Mucosa of rectum (tissue), 2 donors: ENCODE data around the gene LRRTM2.
A peak's percentile ranks its signal among the peaks of the same experiment; 100 is the strongest.

Experiments
- H3K27ac ChIP-seq, 2 donors: one replicate each; pipeline ENCODE4 v1.7.0; 2013; ENCODE audit warnings: inconsistent platforms in 2 of 2, low read depth in 2 of 2, low read length in 2 of 2
- H3K27me3 ChIP-seq, 2 donors: one replicate each; pipeline ENCODE4 v1.7.0; 2013; ENCODE audit warnings: low read length in 2 of 2; ENCODE audit not compliant: control insufficient read depth in 2 of 2, insufficient read depth in 2 of 2
- H3K36me3 ChIP-seq, 2 donors: one replicate each; pipeline ENCODE4 v1.7.0; 2013; ENCODE audit warnings: low read length in 2 of 2; ENCODE audit not compliant: control insufficient read depth in 2 of 2, insufficient read depth in 2 of 2
- H3K4me1 ChIP-seq, 2 donors: one replicate each; pipeline ENCODE4 v1.7.0; 2013; ENCODE audit warnings: low read length in 2 of 2, mild to moderate bottlenecking in 1 of 2; ENCODE audit not compliant: control insufficient read depth in 2 of 2, insufficient read depth in 2 of 2
- H3K4me3 ChIP-seq, 2 donors: one replicate each; pipeline ENCODE4 v1.7.0; 2013; ENCODE audit warnings: low read length in 2 of 2
- H3K9ac ChIP-seq, 2 donors: one replicate each; pipeline ENCODE4 v1.7.0; 2013; ENCODE audit warnings: low read length in 2 of 2, low read depth in 1 of 2, mild to moderate bottlenecking in 1 of 2
- H3K9me3 ChIP-seq, 2 donors: one replicate each; pipeline ENCODE4 v1.7.0; 2013; ENCODE audit warnings: low read length in 2 of 2; ENCODE audit not compliant: control insufficient read depth in 2 of 2
- donor health status: healthy.
- donor health status: Normal muscosa, but diverticular disease.

The LRRTM2 gene

GRCh38 chr5:138884554-138884953, 9.4 kb upstream of the LRRTM2 start:
- no peaks in the 10 kb centered on the region for H3K9me3 ChIP-seq
- no peak overlapping the region for H3K9ac ChIP-seq
- no peak overlapping the region for H3K4me3 ChIP-seq
- peaks cover 28 to 29% of the 10 kb centered on the region in 2 donors for H3K36me3 ChIP-seq
- no peak overlapping the region for H3K27ac ChIP-seq
- no peaks in the 10 kb centered on the region for H3K27me3 ChIP-seq
- H3K4me1 ChIP-seq, result no peaks in the 10 kb centered on the region

- Histone ChIP-seq H3K27me3 (no peaks in the 10 kb centered on the region), H3K27ac (no peak overlapping the region), H3K9ac (no peak overlapping the region), H3K4me3 (no peak overlapping the region), H3K36me3 (peaks cover 23 to 24% of the 10 kb centered on the region in 2 donors), H3K4me1 (no peaks in the 10 kb centered on the region), H3K9me3 (no peaks in the 10 kb centered on the region)
Measured at GRCh38 chr5:138884094-138884493, 9.0 kb upstream of the LRRTM2 start.

GRCh38 chr5:138883211-138883610, 8.1 kb upstream of the LRRTM2 start:
- H3K27me3 ChIP-seq, result no peaks in the 10 kb centered on the region
- no peak overlapping the region for H3K27ac ChIP-seq
- no peak overlapping the region for H3K4me3 ChIP-seq
- H3K9ac ChIP-seq, result no peak overlapping the region
- no peaks in the 10 kb centered on the region for H3K4me1 ChIP-seq
- no peaks in the 10 kb centered on the region for H3K9me3 ChIP-seq
- peaks cover 17 to 18% of the 10 kb centered on the region in 2 donors for H3K36me3 ChIP-seq

- Histone ChIP-seq H3K4me1 (no peaks in the 10 kb centered on the region), H3K27me3 (no peaks in the 10 kb centered on the region), H3K4me3 (no peak overlapping the region), H3K9me3 (no peaks in the 10 kb centered on the region), H3K9ac (no peak overlapping the region), H3K27ac (no peak overlapping the region), H3K36me3 (no peaks in the 10 kb centered on the region)
Measured at GRCh38 chr5:138878437-138879235, 3.5 kb upstream of the LRRTM2 start.

GRCh38 chr5:138876811-138877210, 1.7 kb upstream of the LRRTM2 start:
- H3K27me3 ChIP-seq, result no peaks in the 10 kb centered on the region
- H3K9me3 ChIP-seq, result no peaks in the 10 kb centered on the region
- no peaks in the 10 kb centered on the region for H3K4me1 ChIP-seq
- H3K27ac ChIP-seq, result no peak overlapping the region
- no peak overlapping the region for H3K4me3 ChIP-seq
- H3K36me3 ChIP-seq, result no peaks in the 10 kb centered on the region
- no peak overlapping the region for H3K9ac ChIP-seq

- Histone ChIP-seq H3K9me3 (no peaks in the 10 kb centered on the region), H3K4me3 (no peak overlapping the region), H3K27ac (no peak overlapping the region), H3K27me3 (no peaks in the 10 kb centered on the region), H3K36me3 (no peaks in the 10 kb centered on the region), H3K4me1 (no peaks in the 10 kb centered on the region), H3K9ac (no peak overlapping the region)
Measured at GRCh38 chr5:138875946-138876345, 811 bp upstream of the LRRTM2 start.

GRCh38 chr5:138875552-138875875, 379 bp upstream of the LRRTM2 start:
- no peaks in the 10 kb centered on the region for H3K9me3 ChIP-seq
- no peaks in the 10 kb centered on the region for H3K4me1 ChIP-seq
- no peak overlapping the region for H3K9ac ChIP-seq
- H3K4me3 ChIP-seq, result peak overlapping the region in 1 of 2 donors; percentile 23
- H3K27me3 ChIP-seq, result no peaks in the 10 kb centered on the region
- H3K36me3 ChIP-seq, result no peaks in the 10 kb centered on the region
- H3K27ac ChIP-seq, result no peak overlapping the region

- Histone ChIP-seq H3K27ac (no peak overlapping the region), H3K4me1 (no peaks in the 10 kb centered on the region), H3K9ac (no peak overlapping the region), H3K9me3 (no peaks in the 10 kb centered on the region), H3K36me3 (no peaks in the 10 kb centered on the region), H3K4me3 (no peak overlapping the region), H3K27me3 (no peaks in the 10 kb centered on the region)
Measured at GRCh38 chr5:138874241-138874640, 894 bp downstream of the LRRTM2 start.

- Histone ChIP-seq H3K9me3 (no peaks in the 10 kb centered on the region), H3K9ac (no peak overlapping the region), H3K36me3 (no peaks in the 10 kb centered on the region), H3K27ac (no peak overlapping the region), H3K4me1 (no peaks in the 10 kb centered on the region), H3K27me3 (no peaks in the 10 kb centered on the region), H3K4me3 (no peak overlapping the region)
Measured at GRCh38 chr5:138873466-138874221, 1.5 kb downstream of the LRRTM2 start.

- Histone ChIP-seq H3K9ac (no peak overlapping the region), H3K4me1 (no peaks in the 10 kb centered on the region), H3K27ac (no peak overlapping the region), H3K4me3 (no peak overlapping the region), H3K9me3 (no peaks in the 10 kb centered on the region), H3K36me3 (no peaks in the 10 kb centered on the region), H3K27me3 (no peaks in the 10 kb centered on the region)
Measured at GRCh38 chr5:138872841-138873465, 2.2 kb downstream of the LRRTM2 start.
